ENCODE results near the gene SASS6.

SASS6 gene

GRCh38 chr1:100076319-100076718, 56.4 kb downstream of the SASS6 start:
- no peak overlapping the region for H3K4me3 ChIP-seq (ENCODE audit: low read length)
- DNase-seq (ENCODE audit: low read depth, low spot score): no peak
- H3K4me1 ChIP-seq (ENCODE audit: control insufficient read depth, insufficient read depth, low read length): no peaks in the 10 kb centered on the region
- H3K27me3 ChIP-seq (ENCODE audit: control insufficient read depth, insufficient read depth, low read length): no peaks in the 10 kb centered on the region
- H3K27ac ChIP-seq (ENCODE audit: low read length): no peak overlapping the region
- H3K36me3 ChIP-seq (ENCODE audit: control insufficient read depth, insufficient read depth, low read length): peaks cover 6% of the 10 kb centered on the region; the same call in 1 of the 2 replicates
- no CpG with 5 or more reads among the region's 2 CpGs for WGBS (ENCODE audit: insufficient coverage, insufficient read length)
- H3K9me3 ChIP-seq (ENCODE audit: control insufficient read depth, insufficient read depth, low read length): no peaks in the 10 kb centered on the region

- no peaks in the 10 kb centered on the region for H3K4me1 ChIP-seq (ENCODE audit: control insufficient read depth, insufficient read depth, low read length)
- H3K9me3 ChIP-seq (ENCODE audit: control insufficient read depth, insufficient read depth, low read length): no peaks in the 10 kb centered on the region
- DNase-seq (ENCODE audit: low read depth, low spot score): no peak
- no peak overlapping the region for H3K27ac ChIP-seq (ENCODE audit: low read length)
- H3K4me3 ChIP-seq (ENCODE audit: low read length): no peak overlapping the region
- WGBS (ENCODE audit: insufficient coverage, insufficient read length): no CpG with 5 or more reads among the region's 3 CpGs
- H3K27me3 ChIP-seq (ENCODE audit: control insufficient read depth, insufficient read depth, low read length): no peaks in the 10 kb centered on the region
- H3K36me3 ChIP-seq (ENCODE audit: control insufficient read depth, insufficient read depth, low read length): peaks cover 6% of the 10 kb centered on the region; the same call in 1 of the 2 replicates
Measured at GRCh38 chr1:100075773-100076172, 57.0 kb downstream of the SASS6 start.

- no peak overlapping the region for H3K4me3 ChIP-seq (ENCODE audit: low read length)
- no peaks in the 10 kb centered on the region for H3K27me3 ChIP-seq (ENCODE audit: control insufficient read depth, insufficient read depth, low read length)
- no peak for DNase-seq (ENCODE audit: low read depth, low spot score)
- H3K27ac ChIP-seq (ENCODE audit: low read length): no peak overlapping the region
- H3K36me3 ChIP-seq (ENCODE audit: control insufficient read depth, insufficient read depth, low read length): peaks cover 5% of the 10 kb centered on the region; the same call in 1 of the 2 replicates
- no peaks in the 10 kb centered on the region for H3K9me3 ChIP-seq (ENCODE audit: control insufficient read depth, insufficient read depth, low read length)
- no CpG with 5 or more reads among the region's 11 CpGs for WGBS (ENCODE audit: insufficient coverage, insufficient read length)
- H3K4me1 ChIP-seq (ENCODE audit: control insufficient read depth, insufficient read depth, low read length): no peaks in the 10 kb centered on the region
Measured at GRCh38 chr1:100074604-100075395, 57.9 kb downstream of the SASS6 start.

GRCh38 chr1:100073531-100073930, 59.2 kb downstream of the SASS6 start:
- Histone ChIP-seq H3K27ac (ENCODE audit: low read length) (no peak overlapping the region), H3K27me3 (ENCODE audit: control insufficient read depth, insufficient read depth, low read length) (no peaks in the 10 kb centered on the region), H3K4me3 (ENCODE audit: low read length) (no peak overlapping the region), H3K36me3 (ENCODE audit: control insufficient read depth, insufficient read depth, low read length) (peaks cover 4% of the 10 kb centered on the region; the same call in 1 of the 2 replicates), H3K9me3 (ENCODE audit: control insufficient read depth, insufficient read depth, low read length) (no peaks in the 10 kb centered on the region), H3K4me1 (ENCODE audit: control insufficient read depth, insufficient read depth, low read length) (no peaks in the 10 kb centered on the region)
- no CpG with 5 or more reads among the region's 3 CpGs for WGBS (ENCODE audit: insufficient coverage, insufficient read length)
- no peak for DNase-seq (ENCODE audit: low read depth, low spot score)

GRCh38 chr1:100070201-100070939, 62.4 kb downstream of the SASS6 start:
- H3K27me3 ChIP-seq (ENCODE audit: control insufficient read depth, insufficient read depth, low read length): no peaks in the 10 kb centered on the region
- peaks cover 10% of the 10 kb centered on the region; the same call in 1 of the 2 replicates for H3K36me3 ChIP-seq (ENCODE audit: control insufficient read depth, insufficient read depth, low read length)
- WGBS (ENCODE audit: insufficient coverage, insufficient read length): no CpG with 5 or more reads among the region's 5 CpGs
- H3K4me1 ChIP-seq (ENCODE audit: control insufficient read depth, insufficient read depth, low read length): no peaks in the 10 kb centered on the region
- no peak overlapping the region for H3K4me3 ChIP-seq (ENCODE audit: low read length)
- DNase-seq (ENCODE audit: low read depth, low spot score): no peak
- no peaks in the 10 kb centered on the region for H3K9me3 ChIP-seq (ENCODE audit: control insufficient read depth, insufficient read depth, low read length)
- H3K27ac ChIP-seq (ENCODE audit: low read length): no peak overlapping the region

GRCh38 chr1:100065969-100066227, 66.8 kb downstream of the SASS6 start:
- Histone ChIP-seq H3K4me3 (ENCODE audit: low read length) (no peak overlapping the region), H3K9me3 (ENCODE audit: control insufficient read depth, insufficient read depth, low read length) (no peaks in the 10 kb centered on the region), H3K27ac (ENCODE audit: low read length) (no peak overlapping the region), H3K4me1 (ENCODE audit: control insufficient read depth, insufficient read depth, low read length) (no peaks in the 10 kb centered on the region), H3K27me3 (ENCODE audit: control insufficient read depth, insufficient read depth, low read length) (no peaks in the 10 kb centered on the region), H3K36me3 (ENCODE audit: control insufficient read depth, insufficient read depth, low read length) (peaks cover 7% of the 10 kb centered on the region; the same call in 1 of the 2 replicates)
- no peak for DNase-seq (ENCODE audit: low read depth, low spot score)
- no CpG with 5 or more reads among the region's 2 CpGs for WGBS (ENCODE audit: insufficient coverage, insufficient read length)

GRCh38 chr1:100065183-100065968, 67.4 kb downstream of the SASS6 start:
- H3K36me3 ChIP-seq (ENCODE audit: control insufficient read depth, insufficient read depth, low read length): peaks cover 7% of the 10 kb centered on the region; the same call in 1 of the 2 replicates
- no peaks in the 10 kb centered on the region for H3K27me3 ChIP-seq (ENCODE audit: control insufficient read depth, insufficient read depth, low read length)
- WGBS (ENCODE audit: insufficient coverage, insufficient read length): 100% methylated on average over 1 of the region's 1 CpG
- H3K9me3 ChIP-seq (ENCODE audit: control insufficient read depth, insufficient read depth, low read length): no peaks in the 10 kb centered on the region
- no peak overlapping the region for H3K4me3 ChIP-seq (ENCODE audit: low read length)
- no peak overlapping the region for H3K27ac ChIP-seq (ENCODE audit: low read length)
- no peaks in the 10 kb centered on the region for H3K4me1 ChIP-seq (ENCODE audit: control insufficient read depth, insufficient read depth, low read length)
- DNase-seq (ENCODE audit: low read depth, low spot score): no peak

GRCh38 chr1:100061681-100062080, 71.0 kb downstream of the SASS6 start:
- Histone ChIP-seq H3K4me1 (ENCODE audit: control insufficient read depth, insufficient read depth, low read length) (no peaks in the 10 kb centered on the region), H3K4me3 (ENCODE audit: low read length) (no peak overlapping the region), H3K36me3 (ENCODE audit: control insufficient read depth, insufficient read depth, low read length) (peaks cover 5% of the 10 kb centered on the region; the same call in 1 of the 2 replicates), H3K27me3 (ENCODE audit: control insufficient read depth, insufficient read depth, low read length) (no peaks in the 10 kb centered on the region), H3K27ac (ENCODE audit: low read length) (no peak overlapping the region), H3K9me3 (ENCODE audit: control insufficient read depth, insufficient read depth, low read length) (no peaks in the 10 kb centered on the region)
- WGBS (ENCODE audit: insufficient coverage, insufficient read length): no CpG with 5 or more reads among the region's 3 CpGs
- no peak for DNase-seq (ENCODE audit: low read depth, low spot score)

- DNase-seq (ENCODE audit: low read depth, low spot score): no peak
- H3K4me1 ChIP-seq (ENCODE audit: control insufficient read depth, insufficient read depth, low read length): peaks cover 1% of the 10 kb centered on the region; the same call in 1 of the 2 replicates
- H3K4me3 ChIP-seq (ENCODE audit: low read length): no peak overlapping the region
- WGBS (ENCODE audit: insufficient coverage, insufficient read length): no CpG with 5 or more reads among the region's 4 CpGs
- no peaks in the 10 kb centered on the region for H3K36me3 ChIP-seq (ENCODE audit: control insufficient read depth, insufficient read depth, low read length)
- H3K9me3 ChIP-seq (ENCODE audit: control insufficient read depth, insufficient read depth, low read length): no peaks in the 10 kb centered on the region
- no peak overlapping the region for H3K27ac ChIP-seq (ENCODE audit: low read length)
- H3K27me3 ChIP-seq (ENCODE audit: control insufficient read depth, insufficient read depth, low read length): no peaks in the 10 kb centered on the region
Measured at GRCh38 chr1:100053727-100054126, 79.0 kb downstream of the SASS6 start.

GRCh38 chr1:100053119-100053518, 79.6 kb downstream of the SASS6 start:
- DNase-seq (ENCODE audit: low read depth, low spot score): no peak
- H3K4me3 ChIP-seq (ENCODE audit: low read length): no peak overlapping the region
- no peak overlapping the region for H3K27ac ChIP-seq (ENCODE audit: low read length)
- no peaks in the 10 kb centered on the region for H3K27me3 ChIP-seq (ENCODE audit: control insufficient read depth, insufficient read depth, low read length)
- H3K9me3 ChIP-seq (ENCODE audit: control insufficient read depth, insufficient read depth, low read length): no peaks in the 10 kb centered on the region
- peaks cover 1% of the 10 kb centered on the region; the same call in 1 of the 2 replicates for H3K4me1 ChIP-seq (ENCODE audit: control insufficient read depth, insufficient read depth, low read length)
- no peaks in the 10 kb centered on the region for H3K36me3 ChIP-seq (ENCODE audit: control insufficient read depth, insufficient read depth, low read length)

Measured in iPS DF 6.9 (cell line).